Daoy (cell line): Measurements from ENCODE around the gene ZNF106. TPM values are rescaled to one million over a fixed set of nuclear protein-coding genes. Genes with fewer than 3 reads are reported as not detected.
A peak's percentile ranks its signal among the peaks of the same experiment; 100 is the strongest.

Experiments
- DNase-seq: peaks from one replicate; pipeline ENCODE4 v3.0.0-alpha.2; 2015; ENCODE audit warnings: low read depth
- total RNA-seq: library from RNA; depleted of rRNA; stranded (reverse); fragments of >200 nt; shearing (Covaris generic); gene quantifications from 2 replicates; pipeline ENCODE4 v1.2.3, GENCODE V29; 2014; rRNA removed

Gene ZNF106
- total RNA-seq = 26.5 and 29.4 TPM in 2 replicates

- peak; percentile 91 for DNase-seq
These were observed at the start of gene ZNF106 for GRCh38 chr15:42490671-42491538. ZNF106 (minus strand) TSS chr15:42491141; CDS start chr15:42472289, 18,852 bp downstream.

DNA sequence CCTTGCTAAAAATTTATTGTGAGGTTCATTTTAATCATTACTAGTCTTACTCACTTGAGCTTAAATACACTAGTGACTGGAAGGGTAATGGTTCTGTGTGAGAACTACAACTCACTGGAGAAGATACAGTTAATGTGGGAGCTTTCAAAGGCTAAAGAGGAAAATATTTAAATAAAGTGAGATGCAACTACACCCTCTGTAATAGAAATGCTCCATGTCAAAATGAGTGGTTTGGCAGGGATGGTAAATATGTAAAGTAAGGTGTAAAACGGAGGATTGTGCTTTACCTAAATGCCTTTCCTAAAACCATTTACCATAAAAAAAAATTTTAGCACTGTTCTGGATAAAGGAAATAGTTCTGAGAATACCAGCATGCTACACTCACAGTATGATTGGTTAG, 42.3 kb upstream of the ZNF106 start:
- no peak for DNase-seq

DNA sequence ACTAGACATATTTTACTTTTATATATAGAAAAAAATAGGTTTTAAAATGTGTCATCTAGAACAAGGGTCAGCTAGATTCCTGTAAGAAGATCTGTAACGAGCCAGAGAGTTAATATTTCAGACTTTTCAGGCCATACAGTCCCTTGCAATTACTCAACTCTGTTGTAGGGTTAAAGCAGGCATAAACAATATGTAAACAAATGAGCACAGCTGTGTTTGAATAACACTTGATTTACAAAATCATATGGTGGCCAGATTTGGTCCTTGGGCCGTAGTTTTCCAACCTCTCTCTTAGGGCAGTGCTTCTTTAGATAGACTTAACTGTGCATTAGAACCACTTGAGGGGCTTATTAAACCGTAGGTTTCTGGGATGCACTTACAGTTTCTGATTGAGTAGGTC, 38.0 kb upstream of the ZNF106 start:
- DNase-seq = no peak

DNA sequence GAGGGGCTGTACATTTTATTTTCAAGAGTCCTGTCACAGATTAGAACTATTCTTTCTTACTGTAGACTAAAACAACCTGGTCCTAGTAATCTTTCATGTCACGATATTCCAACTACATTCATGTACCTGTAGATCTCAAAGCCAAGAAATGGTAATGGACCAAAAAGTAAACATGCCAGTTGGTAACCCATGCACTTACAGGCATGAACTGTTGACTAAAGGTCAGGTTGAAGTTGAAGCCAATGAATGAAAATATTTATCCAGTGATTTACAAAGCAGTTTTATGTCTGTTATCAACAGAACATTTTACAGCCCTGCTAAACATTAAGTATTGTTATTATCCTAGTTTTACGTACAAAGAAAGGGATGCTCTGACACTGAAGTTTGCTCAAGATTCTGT, 32.4 kb upstream of the ZNF106 start:
- DNase-seq = no peak

DNA sequence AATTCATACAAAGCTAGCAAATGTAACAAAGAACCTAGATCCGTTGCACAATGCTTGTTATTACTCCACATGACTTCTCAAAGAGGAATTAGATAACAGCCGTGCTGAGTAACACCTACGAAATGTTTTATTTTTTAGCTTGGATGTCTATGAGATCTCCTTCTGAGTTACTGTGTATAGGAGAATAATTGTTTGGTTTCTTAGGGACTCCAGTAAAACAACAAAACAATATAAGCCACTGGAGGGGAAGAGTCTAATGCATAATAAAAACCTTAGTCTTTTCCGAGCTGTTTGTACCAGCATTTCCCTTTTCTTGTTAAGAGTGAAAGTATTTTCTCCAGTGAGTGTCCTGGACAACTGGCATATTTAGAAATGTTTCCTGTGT, 20.1 kb upstream of the ZNF106 start:
- DNase-seq = peak; percentile 15

DNA sequence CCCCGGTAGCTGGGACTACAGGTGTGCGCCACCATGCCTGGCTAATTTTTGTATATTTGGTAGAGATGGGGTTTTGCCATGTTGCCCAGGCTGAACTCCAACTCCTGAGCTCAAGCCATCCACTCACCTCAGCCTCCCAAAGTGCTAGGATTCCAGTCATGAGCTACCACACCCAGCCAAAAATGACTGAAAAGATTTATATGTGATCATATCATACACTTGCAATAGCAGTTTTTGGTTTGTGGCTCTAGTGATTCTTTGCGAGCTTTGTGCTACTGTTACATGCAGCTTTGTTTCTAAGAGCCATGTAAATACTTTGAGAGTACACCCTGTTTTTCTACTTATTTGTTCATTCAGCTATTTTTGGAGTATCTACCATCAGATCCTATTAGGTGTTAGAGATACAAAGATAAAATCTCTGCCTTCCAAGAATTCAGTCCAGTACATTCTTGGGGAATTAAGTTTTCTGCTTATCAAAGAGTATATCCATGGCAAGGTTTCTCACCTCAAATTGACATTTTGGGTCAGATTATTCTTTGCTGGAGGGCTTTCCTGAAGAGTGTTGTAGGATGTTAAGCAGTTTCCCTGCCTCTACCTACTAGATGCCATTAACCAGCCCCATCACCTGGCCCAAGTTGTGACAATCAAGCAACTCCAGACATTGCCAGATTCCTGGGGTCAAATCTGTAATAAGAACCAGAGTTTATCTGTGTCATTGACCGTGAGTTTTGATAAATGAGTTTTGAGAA, 19.5 kb upstream of the ZNF106 start:
- DNase-seq = no peak

DNA sequence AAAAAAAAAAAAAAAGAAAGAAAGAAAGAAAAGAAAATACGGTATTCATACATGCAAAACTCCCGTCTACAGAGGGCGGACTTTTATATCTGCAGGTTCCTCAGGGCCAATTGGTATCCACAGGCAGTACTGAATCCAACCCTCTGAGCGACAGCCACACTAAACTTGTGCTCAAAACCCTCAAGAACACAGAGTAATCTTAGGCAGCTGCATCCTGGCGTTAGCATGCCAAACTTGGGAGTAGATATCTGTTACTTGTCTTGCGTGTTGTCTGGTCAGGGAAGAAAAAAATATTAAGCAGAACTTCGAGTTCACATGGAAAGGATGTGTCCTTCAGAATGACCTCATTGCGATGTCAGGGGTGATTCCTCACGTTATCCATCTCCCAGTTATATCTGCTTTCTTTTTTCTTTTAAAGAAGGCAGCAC, 17.3 kb upstream of the ZNF106 start:
- no peak for DNase-seq

DNA sequence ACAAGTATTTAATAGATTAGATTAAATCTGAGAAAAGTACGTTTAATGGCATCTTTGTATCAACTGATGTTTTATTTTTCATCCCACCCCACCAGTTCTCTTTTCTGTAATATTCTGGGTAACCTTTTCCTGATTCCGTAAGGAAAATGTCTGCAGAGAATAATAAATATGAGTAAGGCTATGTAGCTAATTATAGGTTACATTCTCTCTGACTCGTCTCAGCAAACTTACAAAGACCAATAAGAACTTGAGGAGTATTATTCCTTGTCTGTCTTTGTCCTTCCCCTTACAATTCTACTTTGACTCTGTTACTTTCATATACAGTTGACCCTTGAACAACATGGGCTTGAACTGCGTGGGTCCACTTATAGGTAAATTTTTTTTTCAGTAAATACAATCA, 16.6 kb upstream of the ZNF106 start:
- no peak for DNase-seq

GRCh38 chr15:42504631-42505030, 13.7 kb upstream of the ZNF106 start:
- no peak for DNase-seq

DNA sequence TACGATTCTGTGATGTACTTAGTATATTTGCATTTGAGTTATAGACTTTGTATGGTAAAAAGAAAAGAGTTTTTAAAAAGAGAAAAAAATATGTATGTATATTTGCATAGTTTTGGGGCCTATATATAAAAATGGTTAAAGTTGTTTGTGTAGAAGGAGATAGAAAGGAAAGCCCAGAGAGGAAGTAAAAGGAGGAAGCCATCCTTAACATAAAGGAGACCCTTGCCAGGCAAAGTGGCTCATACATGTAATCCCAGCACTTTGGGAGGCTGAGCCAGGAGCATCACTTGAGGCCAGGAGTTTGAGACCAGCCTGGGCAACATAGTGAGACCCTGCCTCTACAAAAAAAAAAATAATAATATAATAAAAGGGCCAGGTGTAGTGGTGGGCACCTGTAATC, 12.9 kb upstream of the ZNF106 start:
- no peak for DNase-seq

GRCh38 chr15:42502477-42502876, 11.5 kb upstream of the ZNF106 start:
- DNase-seq = no peak

GRCh38 chr15:42499858-42500609, 9.1 kb upstream of the ZNF106 start:
- DNase-seq = peak; percentile 6

- DNase-seq = no peak
These were observed 7.5 kb upstream of the ZNF106 start for GRCh38 chr15:42498212-42499068.

- DNase-seq = peak; percentile 96
These were observed 4.6 kb upstream of the ZNF106 start, which contains the start of gene SNAP23 for GRCh38 chr15:42495361-42496212. SNAP23 (plus strand) TSS chr15:42495634; CDS start chr15:42511847, 16,213 bp downstream.

DNA sequence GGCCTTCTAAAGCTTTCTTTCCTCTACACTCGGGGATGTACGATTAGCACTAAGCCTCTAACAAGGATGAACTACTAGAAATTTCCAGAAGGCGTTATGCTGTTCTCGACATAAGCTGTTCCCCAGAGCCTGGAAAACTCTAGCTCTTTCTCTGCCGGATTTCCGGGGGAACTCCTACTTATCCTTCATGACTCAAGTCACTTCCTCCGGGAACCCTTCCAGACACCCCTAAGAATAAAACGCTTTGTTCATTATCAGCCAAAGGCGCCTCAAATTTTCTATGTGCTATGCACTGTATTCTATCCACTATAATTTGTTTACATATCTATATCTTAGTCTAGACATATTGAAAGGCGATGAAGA, 4.0 kb upstream of the ZNF106 start:
- DNase-seq = peak; percentile 62

DNA sequence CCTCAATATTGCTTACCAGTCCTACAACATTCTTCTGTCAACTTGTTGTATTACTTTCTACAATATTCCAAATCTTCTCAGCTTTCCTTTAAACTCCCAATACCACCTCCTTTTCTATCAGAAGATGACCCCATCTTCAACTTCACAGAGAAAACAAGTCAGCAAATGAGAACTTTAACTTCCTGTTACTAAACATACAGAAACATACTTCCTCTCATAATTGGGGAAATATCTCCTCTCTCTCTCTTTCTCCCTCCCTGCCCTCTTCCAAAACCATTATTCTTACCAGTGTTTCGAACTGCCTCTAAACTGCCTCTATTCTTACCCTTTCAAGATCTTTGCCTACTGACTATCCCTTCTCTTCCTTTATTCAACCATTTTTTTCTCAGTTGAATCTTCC, 2.7 kb upstream of the ZNF106 start:
- no peak for DNase-seq

DNA sequence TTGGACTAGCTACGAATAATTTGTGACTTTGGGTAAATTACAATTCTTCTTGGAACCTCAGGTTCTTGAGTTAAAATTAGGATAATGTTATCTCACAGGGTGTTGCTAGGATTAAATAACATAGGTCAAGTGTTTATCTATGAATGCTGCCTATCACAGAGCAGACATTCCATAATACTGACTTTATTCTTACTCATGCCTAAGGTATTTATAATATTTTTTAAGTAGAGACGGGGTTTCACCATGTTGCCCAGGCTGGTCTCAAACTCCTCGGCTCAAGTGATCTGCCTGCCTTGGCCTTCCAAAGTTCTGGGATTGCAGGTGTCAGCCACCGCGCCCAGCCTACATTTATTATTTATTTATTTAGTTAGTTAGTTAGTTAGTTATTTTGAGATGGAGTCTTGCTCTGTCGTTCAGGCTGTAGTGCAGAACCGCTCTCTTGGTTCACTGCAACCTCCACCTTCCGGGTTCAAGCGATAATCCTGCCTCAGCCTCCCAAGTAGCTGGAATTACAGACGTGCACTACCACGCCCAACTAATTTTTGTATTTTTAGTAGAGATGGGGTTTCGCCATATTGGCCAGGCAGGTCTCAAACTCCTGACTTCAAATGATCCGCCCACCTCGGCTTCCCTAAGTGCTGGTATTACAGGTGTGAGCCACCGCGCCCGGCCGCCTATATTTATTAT, 741 bp upstream of the ZNF106 start:
- DNase-seq = peak; percentile 26

DNA sequence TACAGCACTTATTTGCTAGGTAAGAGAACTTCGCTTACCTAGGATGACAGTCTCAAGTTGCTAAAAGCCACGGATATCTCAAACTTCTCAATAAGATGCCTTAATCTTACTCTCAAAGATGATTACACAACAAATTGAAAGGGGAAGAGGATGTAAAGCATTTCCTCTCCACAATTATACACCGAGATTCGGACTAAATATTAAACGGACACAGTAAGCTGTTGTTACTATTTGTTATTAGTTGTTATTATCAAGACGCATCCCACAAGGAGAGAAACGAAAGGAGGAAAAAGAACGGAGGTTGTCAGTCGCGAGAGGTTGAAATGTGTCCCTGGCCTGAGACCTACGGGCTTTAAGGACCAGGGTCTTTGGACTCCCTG, 660 bp downstream of the ZNF106 start:
- DNase-seq = no peak

DNA sequence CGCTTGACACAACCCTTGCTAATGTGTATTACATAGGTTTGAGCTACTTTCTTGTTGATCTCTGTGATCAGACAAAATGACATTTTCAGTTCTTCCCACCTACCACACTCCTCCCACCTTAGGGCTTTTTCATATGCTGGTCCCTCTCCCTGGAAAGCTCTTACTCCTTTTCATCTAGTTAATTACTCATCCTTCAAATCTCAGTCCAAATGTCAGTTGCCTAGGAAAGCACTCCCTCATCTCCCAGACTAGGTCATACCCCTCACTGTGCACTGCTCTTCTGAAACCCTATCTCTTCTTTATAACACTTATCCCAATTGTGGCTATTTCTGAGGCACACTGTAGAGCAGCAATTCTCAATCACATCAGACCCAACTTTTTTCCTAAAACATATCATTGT, 7.3 kb downstream of the ZNF106 start:
- no peak for DNase-seq

- DNase-seq = no peak
These were observed 8.2 kb downstream of the ZNF106 start for GRCh38 chr15:42482701-42483100.
